ENCODE results near the gene TGFBRAP1. TPM values are rescaled to one million over a fixed set of nuclear protein-coding genes. Genes with fewer than 3 reads are reported as not detected.

The TGFBRAP1 gene
- total RNA-seq, 1 experiment from 2014 or later, result 26.5 TPM

GRCh38 chr2:105235388-105236059 lies 94.0 kb downstream of the TGFBRAP1 start:
- Histone ChIP-seq H3K9ac (ENCODE audit: low read length) (no peak overlapping the region), H3F3A (ENCODE audit: low read length, unreplicated experiment) (no peaks in the 10 kb centered on the region), H3K4me3 (ENCODE audit: low read length) (no peak overlapping the region), H3K79me2 (ENCODE audit: low read length) (no peaks in the 10 kb centered on the region), H3K9me3 (ENCODE audit: low read length) (no peaks in the 10 kb centered on the region), H3K27me3 (ENCODE audit: low read length) (no peaks in the 10 kb centered on the region; the same call in 1 of the 2 replicates), H2AFZ (ENCODE audit: low read length) (peak overlapping the region; percentile 69), H3K36me3 (ENCODE audit: low read depth, low read length) (no peaks in the 10 kb centered on the region), H3K4me2 (ENCODE audit: low read length) (peak overlapping the region; percentile 57), H3K27ac (ENCODE audit: low read length) (no peak overlapping the region), H3K4me1 (ENCODE audit: insufficient read depth, low read length) (no peaks in the 10 kb centered on the region), H3K9me2 (replicated peaks; ENCODE audit: low read length) (no peaks in the 10 kb centered on the region), H4K20me1 (ENCODE audit: low read length) (no peaks in the 10 kb centered on the region)
- ChIA-PET POLR2A (ENCODE audit: unreplicated experiment) (no interaction called here), CTCF (interaction anchor here (0.8 kb wide), 1 partner anchor 27 kb away, joined by 4 read pairs; no protein-coding TSS in a partner anchor)
- no TSS peak for BruUV-seq (replicated peaks)
- intact Hi-C loops (cut with micrococcal nuclease), result loop anchor here (1.0 kb wide), 2 partner anchors 56 to 121 kb away; no protein-coding TSS in a partner anchor
- ATAC-seq (peak; percentile 86), DNase-seq (peak; percentile 89)
- TF ChIP-seq, protein P1, sequence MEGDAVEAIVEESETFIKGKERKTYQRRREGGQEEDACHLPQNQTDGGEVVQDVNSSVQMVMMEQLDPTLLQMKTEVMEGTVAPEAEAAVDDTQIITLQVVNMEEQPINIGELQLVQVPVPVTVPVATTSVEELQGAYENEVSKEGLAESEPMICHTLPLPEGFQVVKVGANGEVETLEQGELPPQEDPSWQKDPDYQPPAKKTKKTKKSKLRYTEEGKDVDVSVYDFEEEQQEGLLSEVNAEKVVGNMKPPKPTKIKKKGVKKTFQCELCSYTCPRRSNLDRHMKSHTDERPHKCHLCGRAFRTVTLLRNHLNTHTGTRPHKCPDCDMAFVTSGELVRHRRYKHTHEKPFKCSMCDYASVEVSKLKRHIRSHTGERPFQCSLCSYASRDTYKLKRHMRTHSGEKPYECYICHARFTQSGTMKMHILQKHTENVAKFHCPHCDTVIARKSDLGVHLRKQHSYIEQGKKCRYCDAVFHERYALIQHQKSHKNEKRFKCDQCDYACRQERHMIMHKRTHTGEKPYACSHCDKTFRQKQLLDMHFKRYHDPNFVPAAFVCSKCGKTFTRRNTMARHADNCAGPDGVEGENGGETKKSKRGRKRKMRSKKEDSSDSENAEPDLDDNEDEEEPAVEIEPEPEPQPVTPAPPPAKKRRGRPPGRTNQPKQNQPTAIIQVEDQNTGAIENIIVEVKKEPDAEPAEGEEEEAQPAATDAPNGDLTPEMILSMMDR (conservative IDR thresholded peaks at IDR 0.05; ENCODE audit: low read depth, low read length), result peak; percentile 93
- no peak for TF ChIP-seq EZH2 (IDR thresholded peaks at IDR 0.05; ENCODE audit: low read length, unreplicated experiment)
- no peak for TF ChIP-seq EZH2phosphoT487 (IDR thresholded peaks at IDR 0.05; ENCODE audit: borderline replicate concordance, low read length)

GRCh38 chr2:105231232-105231619 lies 98.3 kb downstream of the TGFBRAP1 start:
- Histone ChIP-seq H3K4me2 (ENCODE audit: low read length) (no peak overlapping the region), H3K36me3 (ENCODE audit: low read depth, low read length) (no peaks in the 10 kb centered on the region), H3K4me1 (ENCODE audit: insufficient read depth, low read length) (no peaks in the 10 kb centered on the region), H3F3A (ENCODE audit: low read length, unreplicated experiment) (no peaks in the 10 kb centered on the region), H3K27me3 (ENCODE audit: low read length) (peaks cover 37% of the 10 kb centered on the region), H3K79me2 (ENCODE audit: low read length) (no peaks in the 10 kb centered on the region), H3K27ac (ENCODE audit: low read length) (no peak overlapping the region), H2AFZ (ENCODE audit: low read length) (no peak overlapping the region), H3K4me3 (ENCODE audit: low read length) (no peak overlapping the region), H4K20me1 (ENCODE audit: low read length) (no peaks in the 10 kb centered on the region), H3K9ac (ENCODE audit: low read length) (no peak overlapping the region), H3K9me2 (replicated peaks; ENCODE audit: low read length) (no peaks in the 10 kb centered on the region), H3K9me3 (ENCODE audit: low read length) (no peaks in the 10 kb centered on the region)
- DNase-seq (no peak), ATAC-seq (no peak)
- CTCF ChIA-PET, result no interaction called here
- TF ChIP-seq, protein P1 (conservative IDR thresholded peaks at IDR 0.05; ENCODE audit: low read depth, low read length), result no peak
- TF ChIP-seq EZH2 (IDR thresholded peaks at IDR 0.05; ENCODE audit: low read length, unreplicated experiment), result no peak
- TF ChIP-seq EZH2phosphoT487 (IDR thresholded peaks at IDR 0.05; ENCODE audit: borderline replicate concordance, low read length), result no peak
- no TSS peak for BruUV-seq (replicated peaks)
- intact Hi-C loops (cut with micrococcal nuclease), result no loop called here
- POLR2A ChIA-PET (ENCODE audit: unreplicated experiment), result no interaction called here

DNA sequence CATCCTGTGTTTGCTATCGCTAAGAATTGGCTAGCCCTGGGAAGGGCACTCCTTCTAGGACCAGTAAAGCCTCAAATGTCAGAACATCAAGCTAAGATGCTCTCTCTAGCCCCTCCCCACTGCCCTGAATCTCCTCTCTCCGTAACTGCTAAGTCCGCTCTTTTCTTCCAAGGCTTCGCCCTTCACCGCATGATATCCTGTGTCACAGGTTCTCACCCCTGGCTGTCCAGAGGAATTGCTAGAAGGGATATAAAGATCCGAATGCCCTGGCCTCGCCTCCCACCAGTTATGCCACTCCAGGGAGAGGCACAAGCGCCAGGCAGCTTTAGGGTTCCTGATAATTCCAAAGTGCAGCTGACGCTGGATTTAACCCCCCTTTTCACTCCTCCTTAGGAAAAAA lies 105.1 kb downstream of the TGFBRAP1 start:
- Histone ChIP-seq H3K27me3 (ENCODE audit: low read length) (peaks cover 92% of the 10 kb centered on the region), H4K20me1 (ENCODE audit: low read length) (no peaks in the 10 kb centered on the region), H3K79me2 (ENCODE audit: low read length) (no peaks in the 10 kb centered on the region), H3K4me1 (ENCODE audit: insufficient read depth, low read length) (no peaks in the 10 kb centered on the region), H3K4me3 (ENCODE audit: low read length) (no peak overlapping the region), H3K9ac (ENCODE audit: low read length) (no peak overlapping the region), H3K4me2 (ENCODE audit: low read length) (no peak overlapping the region), H3K9me2 (replicated peaks; ENCODE audit: low read length) (no peaks in the 10 kb centered on the region), H3K27ac (ENCODE audit: low read length) (no peak overlapping the region), H3F3A (ENCODE audit: low read length, unreplicated experiment) (no peaks in the 10 kb centered on the region), H2AFZ (ENCODE audit: low read length) (no peak overlapping the region), H3K9me3 (ENCODE audit: low read length) (no peaks in the 10 kb centered on the region), H3K36me3 (ENCODE audit: low read depth, low read length) (no peaks in the 10 kb centered on the region)
- DNase-seq, result no peak
- POLR2A ChIA-PET (ENCODE audit: unreplicated experiment), result no interaction called here
- BruUV-seq (replicated peaks), result no TSS peak
- no peak for ATAC-seq
- intact Hi-C loops (cut with micrococcal nuclease), result no loop called here
- TF ChIP-seq, protein P1 (conservative IDR thresholded peaks at IDR 0.05; ENCODE audit: low read depth, low read length), result no peak
- TF ChIP-seq EZH2phosphoT487 (IDR thresholded peaks at IDR 0.05; ENCODE audit: borderline replicate concordance, low read length) (no peak), EZH2 (IDR thresholded peaks at IDR 0.05; ENCODE audit: low read length, unreplicated experiment) (no peak)
- CTCF ChIA-PET, result no interaction called here

All from PC-3 (cell line).